ENCODE results near the gene LGMN. TPM values are rescaled to one million over a fixed set of nuclear protein-coding genes. Genes with fewer than 3 reads are reported as not detected.

LGMN gene
- total RNA-seq, 4 donors from 2014 or later = 64.2 to 110 (median 71.5) TPM

DNA sequence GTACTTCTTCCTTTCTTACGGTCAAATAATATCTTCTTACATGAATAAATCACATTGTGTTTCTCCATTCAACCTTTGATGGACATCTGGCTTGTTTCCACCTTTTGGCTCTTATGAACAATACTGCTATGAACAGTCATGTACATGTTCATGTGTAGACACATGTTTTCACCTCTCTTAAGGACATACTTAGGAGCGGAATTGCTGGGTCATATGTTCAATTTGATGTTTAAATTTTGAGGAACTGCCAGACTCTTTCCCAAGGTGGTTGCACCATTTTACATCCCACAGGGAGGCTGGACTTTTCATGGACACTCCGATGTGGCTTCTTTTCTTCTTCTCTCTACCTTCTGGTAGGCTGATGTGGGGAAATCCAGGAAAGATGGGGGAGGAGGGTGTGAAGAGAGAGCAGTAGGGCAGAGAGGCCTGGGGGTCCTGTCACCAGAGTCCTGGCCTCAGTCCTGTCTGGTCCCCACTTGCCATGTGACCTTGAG lies 16.8 kb downstream of the LGMN start:
- H3K9me3 ChIP-seq = no peaks in the 10 kb centered on the region
- peaks cover 0 to 8% (median under 1%) of the 10 kb centered on the region in 4 donors for H3K4me1 ChIP-seq
- no peak for DNase-seq (ENCODE audit: extremely low spot score)
- H3K36me3 ChIP-seq = peaks cover 12 to 40% (median 18%) of the 10 kb centered on the region in 4 donors
- intact Hi-C loops (cut with DNase I) = no loop called here
- H3K27ac ChIP-seq (replicated peaks in 1 of 4) = no peak overlapping the region
- H3K4me3 ChIP-seq = no peak overlapping the region
- TF ChIP-seq EP300 (IDR thresholded peaks at IDR 0.05) (no peak), POLR2AphosphoS5 (IDR thresholded peaks at IDR 0.05) (no peak), CTCF (IDR thresholded peaks at IDR 0.05) (no peak), POLR2A (IDR thresholded peaks at IDR 0.05; ENCODE audit: low read depth) (no peak)
- no peaks in the 10 kb centered on the region for H3K27me3 ChIP-seq
- 95% methylated on average over 3 of the region's 3 CpGs for WGBS

GRCh38 chr14:92729634-92730358 lies 18.6 kb downstream of the LGMN start:
- WGBS = 82% methylated on average over 14 of the region's 14 CpGs
- Histone ChIP-seq H3K27me3 (no peaks in the 10 kb centered on the region), H3K9me3 (no peaks in the 10 kb centered on the region), H3K27ac (replicated peaks in 1 of 4) (no peak overlapping the region), H3K4me3 (no peak overlapping the region), H3K36me3 (peaks cover 12 to 47% (median 18%) of the 10 kb centered on the region in 4 donors), H3K4me1 (peaks cover 3 to 17% (median 7%) of the 10 kb centered on the region in 4 donors)
- DNase-seq (ENCODE audit: extremely low spot score) = no peak
- TF ChIP-seq EP300 (IDR thresholded peaks at IDR 0.05) (no peak), CTCF (IDR thresholded peaks at IDR 0.05) (no peak), POLR2AphosphoS5 (IDR thresholded peaks at IDR 0.05) (no peak), POLR2A (IDR thresholded peaks at IDR 0.05; ENCODE audit: low read depth) (no peak)
- intact Hi-C loops (cut with DNase I) = no loop called here

DNA sequence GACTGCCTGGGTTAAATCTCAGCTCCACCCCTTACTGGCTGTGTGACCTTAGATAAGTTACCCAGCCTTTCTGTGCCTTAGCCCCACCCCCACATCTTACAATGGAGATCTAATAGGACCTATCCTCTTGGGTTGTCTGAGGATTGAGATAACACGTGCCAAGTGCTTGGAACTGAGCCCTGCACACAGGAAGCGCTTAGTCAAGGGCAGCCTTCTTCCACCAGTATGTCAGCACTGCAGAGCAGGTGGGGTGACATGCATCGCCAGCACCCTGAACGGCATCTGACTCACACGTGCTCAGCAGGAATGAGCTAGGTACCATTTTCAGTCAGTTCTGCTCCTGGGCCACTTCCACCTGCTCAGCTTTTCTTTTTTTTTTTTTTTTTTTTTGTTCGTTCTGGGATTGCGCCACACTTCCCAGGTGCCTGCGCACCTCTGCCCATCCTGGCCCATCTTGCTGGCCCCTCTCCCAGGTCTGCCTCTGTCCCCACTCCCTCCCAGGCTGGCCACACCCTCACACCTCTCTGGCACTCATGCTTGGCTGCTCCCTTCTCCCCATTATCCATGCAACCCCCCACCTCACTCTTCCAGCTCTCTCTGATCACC lies 19.6 kb downstream of the LGMN start:
- Histone ChIP-seq H3K4me3 (no peak overlapping the region), H3K27me3 (no peaks in the 10 kb centered on the region), H3K36me3 (peaks cover 12 to 47% (median 18%) of the 10 kb centered on the region in 4 donors), H3K27ac (replicated peaks in 1 of 4) (no peak overlapping the region), H3K9me3 (no peaks in the 10 kb centered on the region), H3K4me1 (peaks cover 3 to 21% (median 7%) of the 10 kb centered on the region in 4 donors)
- TF ChIP-seq POLR2A (IDR thresholded peaks at IDR 0.05; ENCODE audit: low read depth) = no peak
- TF ChIP-seq CTCF (IDR thresholded peaks at IDR 0.05) = no peak
- no peak for TF ChIP-seq POLR2AphosphoS5 (IDR thresholded peaks at IDR 0.05)
- TF ChIP-seq EP300 (IDR thresholded peaks at IDR 0.05) = no peak
- 69% methylated on average over 8 of the region's 8 CpGs for WGBS
- intact Hi-C loops (cut with DNase I) = no loop called here
- no peak for DNase-seq (ENCODE audit: extremely low spot score)

DNA sequence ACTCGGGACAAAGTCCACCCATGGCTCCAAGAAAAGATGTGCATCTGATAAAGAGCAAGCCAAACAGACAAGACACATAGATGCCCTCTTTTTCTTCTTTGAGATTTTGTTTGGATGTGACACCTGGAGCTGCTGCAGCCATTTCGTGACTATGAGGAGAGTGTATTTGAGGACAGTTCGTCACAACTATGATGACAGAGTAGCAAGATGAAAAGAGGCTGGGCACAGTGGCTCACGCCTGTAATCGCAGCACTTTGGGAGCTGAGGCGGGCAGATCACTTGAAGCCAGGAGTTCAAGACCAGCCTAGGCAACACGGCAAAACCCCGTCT lies 21.5 kb downstream of the LGMN start:
- H3K9me3 ChIP-seq = no peaks in the 10 kb centered on the region
- DNase-seq (ENCODE audit: extremely low spot score) = no peak
- no peak overlapping the region for H3K4me3 ChIP-seq
- TF ChIP-seq CTCF (IDR thresholded peaks at IDR 0.05) (no peak), POLR2A (IDR thresholded peaks at IDR 0.05; ENCODE audit: low read depth) (no peak), POLR2AphosphoS5 (IDR thresholded peaks at IDR 0.05) (no peak), EP300 (IDR thresholded peaks at IDR 0.05) (no peak)
- 88% methylated on average over 8 of the region's 8 CpGs for WGBS
- H3K36me3 ChIP-seq = peaks cover 5 to 38% (median 12%) of the 10 kb centered on the region in 4 donors
- no peaks in the 10 kb centered on the region for H3K27me3 ChIP-seq
- peaks cover 3 to 22% (median 7%) of the 10 kb centered on the region in 4 donors for H3K4me1 ChIP-seq
- intact Hi-C loops (cut with DNase I) = no loop called here
- H3K27ac ChIP-seq (replicated peaks in 1 of 4) = peak overlapping the region in 1 of 4 donors; percentile 49

Measured in esophagus muscularis mucosa (tissue), 4 donors.